ENCODE measurements around the gene STYXL2.

DNA sequence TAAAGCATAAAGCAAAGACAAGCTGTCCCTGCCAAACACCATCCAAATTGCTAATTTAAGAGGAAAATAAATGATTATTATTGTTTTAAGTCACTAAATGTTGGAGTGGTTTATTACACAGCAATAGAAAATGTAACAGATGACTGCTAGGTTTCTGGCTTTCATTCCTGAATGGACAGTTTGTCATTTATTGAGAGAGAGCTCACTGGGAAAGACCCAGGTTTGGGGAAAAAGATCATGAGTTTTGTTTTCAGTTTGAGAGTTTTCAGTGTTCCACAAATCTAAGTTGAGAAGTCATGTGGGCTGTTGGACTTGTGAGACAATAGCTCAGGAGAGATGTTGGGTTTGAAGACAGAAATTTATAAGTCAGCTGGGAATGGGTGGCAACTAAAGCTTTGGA lies 9.1 kb upstream of the STYXL2 start:
- TF ChIP-seq, protein P1, sequence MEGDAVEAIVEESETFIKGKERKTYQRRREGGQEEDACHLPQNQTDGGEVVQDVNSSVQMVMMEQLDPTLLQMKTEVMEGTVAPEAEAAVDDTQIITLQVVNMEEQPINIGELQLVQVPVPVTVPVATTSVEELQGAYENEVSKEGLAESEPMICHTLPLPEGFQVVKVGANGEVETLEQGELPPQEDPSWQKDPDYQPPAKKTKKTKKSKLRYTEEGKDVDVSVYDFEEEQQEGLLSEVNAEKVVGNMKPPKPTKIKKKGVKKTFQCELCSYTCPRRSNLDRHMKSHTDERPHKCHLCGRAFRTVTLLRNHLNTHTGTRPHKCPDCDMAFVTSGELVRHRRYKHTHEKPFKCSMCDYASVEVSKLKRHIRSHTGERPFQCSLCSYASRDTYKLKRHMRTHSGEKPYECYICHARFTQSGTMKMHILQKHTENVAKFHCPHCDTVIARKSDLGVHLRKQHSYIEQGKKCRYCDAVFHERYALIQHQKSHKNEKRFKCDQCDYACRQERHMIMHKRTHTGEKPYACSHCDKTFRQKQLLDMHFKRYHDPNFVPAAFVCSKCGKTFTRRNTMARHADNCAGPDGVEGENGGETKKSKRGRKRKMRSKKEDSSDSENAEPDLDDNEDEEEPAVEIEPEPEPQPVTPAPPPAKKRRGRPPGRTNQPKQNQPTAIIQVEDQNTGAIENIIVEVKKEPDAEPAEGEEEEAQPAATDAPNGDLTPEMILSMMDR (IDR thresholded peaks at IDR 0.05): no peak
- no peak for TF ChIP-seq EZH2 (IDR thresholded peaks at IDR 0.05; ENCODE audit: borderline replicate concordance, insufficient read depth, low read depth, low read length, poor library complexity, severe bottlenecking)

All from B cell (primary cell).